HG02943 (cell line): ENCODE results near the gene MLN.

Experiments used
- ATAC-seq: cut with Tn5 transposase; IDR thresholded peaks from one replicate; pipeline ENCODE4 v1.9.1; 2021; ENCODE audit warnings: mild to moderate bottlenecking, low read depth, moderate library complexity; ENCODE audit not compliant: unreplicated experiment

The MLN gene

GRCh38 chr6:33803571-33804053 lies at the start of gene MLN:
Gene MLN, minus strand, starts transcription at chr6:33804003. Its CDS starts 2,840 bp downstream, at chr6:33801163.
- ATAC-seq = no peak

GRCh38 chr6:33853026-33853425 lies 49.2 kb upstream of the MLN start:
- no peak for ATAC-seq

- ATAC-seq = no peak
Measured at GRCh38 chr6:33851959-33852358, 48.2 kb upstream of the MLN start.

- ATAC-seq = no peak
Measured at GRCh38 chr6:33850869-33851541, 47.2 kb upstream of the MLN start.

- no peak for ATAC-seq
Measured at GRCh38 chr6:33850296-33850695, 46.5 kb upstream of the MLN start.

- no peak for ATAC-seq
Measured at GRCh38 chr6:33849500-33850075, 45.8 kb upstream of the MLN start.

GRCh38 chr6:33848484-33848883 lies 44.7 kb upstream of the MLN start:
- ATAC-seq = no peak

- ATAC-seq = no peak
Measured at GRCh38 chr6:33847867-33848266, 44.1 kb upstream of the MLN start.

- ATAC-seq = no peak
Measured at GRCh38 chr6:33847078-33847477, 43.3 kb upstream of the MLN start.

- ATAC-seq = no peak
Measured at GRCh38 chr6:33846226-33846625, 42.4 kb upstream of the MLN start.

GRCh38 chr6:33845031-33845745 lies 41.4 kb upstream of the MLN start:
- ATAC-seq = no peak

GRCh38 chr6:33843131-33844121 lies 39.6 kb upstream of the MLN start:
- no peak for ATAC-seq

- ATAC-seq = no peak
Measured at GRCh38 chr6:33841868-33842267, 38.1 kb upstream of the MLN start.

- ATAC-seq = no peak
Measured at GRCh38 chr6:33841070-33841469, 37.3 kb upstream of the MLN start.

GRCh38 chr6:33840048-33840926 lies 36.5 kb upstream of the MLN start:
- no peak for ATAC-seq

GRCh38 chr6:33839399-33840047 lies 35.7 kb upstream of the MLN start:
- no peak for ATAC-seq

GRCh38 chr6:33838983-33839382 lies 35.2 kb upstream of the MLN start:
- no peak for ATAC-seq

GRCh38 chr6:33837971-33838665 lies 34.3 kb upstream of the MLN start:
- ATAC-seq = no peak
